Smooth muscle cell of bladder (primary cell): ENCODE data around the gene NCMAP. TPM values are rescaled to one million over a fixed set of nuclear protein-coding genes. Genes with fewer than 3 reads are reported as not detected.

Experiments used
- total RNA-seq: library from RNA; depleted of rRNA; stranded (reverse); fragments of >200 nt; gene quantifications from 2 replicates; pipeline ENCODE4 v1.2.3, GENCODE V29; 2014

NCMAP gene
- not detected in 2 replicates for total RNA-seq

GRCh38 chr1:24555591-24556413, at the start of gene NCMAP:
Gene NCMAP, plus strand, starts transcription at chr1:24556087. Its CDS starts 39,344 bp downstream, at chr1:24595431.

GRCh38 chr1:24642481-24643362, 86.8 kb downstream of the NCMAP start, which contains the start of gene SRRM1:
Gene SRRM1, plus strand, starts transcription at chr1:24643302. Its CDS starts 25 bp downstream, at chr1:24643327.

Other genes starting within 250 kb of the NCMAP start
- gene GRHL3, start 236.7 kb upstream of the NCMAP start, total RNA-seq = not detected in 2 replicates
- 3.7 and 3.8 TPM in 2 replicates for gene STPG1, start 142.3 kb upstream of the NCMAP start, total RNA-seq
- gene NIPAL3, start 140.3 kb upstream of the NCMAP start, total RNA-seq = 35.6 and 39.4 TPM in 2 replicates
- 1.8 and 3.7 TPM in 2 replicates for gene RCAN3, start 53.3 kb upstream of the NCMAP start, total RNA-seq
- 16.5 and 18.7 TPM in 2 replicates for gene SRRM1, start 87.2 kb downstream of the NCMAP start, total RNA-seq
- gene CLIC4, start 189.4 kb downstream of the NCMAP start, total RNA-seq = 235 and 258 TPM in 2 replicates